HL-60 (cell line): ENCODE data around the gene IMMP2L.

Experiments used
- DNase-seq, 2 experiments: peaks; one replicate each; pipeline ENCODE4 v3.0.0-alpha.2; 2010 to 2020; ENCODE audit warnings: low read depth in 1 of 2, low spot score in 1 of 2
- H3K27ac ChIP-seq: fragments of 250-450 bp; sonication (Bioruptor Pico); replicated peaks from 2 replicates; pipeline ENCODE4 v1.5.1; 2020; ENCODE audit warnings: mild to moderate bottlenecking, moderate library complexity
- H3K27me3 ChIP-seq: fragments of 250-450 bp; sonication (Bioruptor Pico); 2 replicates; pipeline ENCODE4 v1.5.1; 2021; ENCODE audit warnings: mild to moderate bottlenecking, moderate library complexity; ENCODE audit not compliant: insufficient read depth, poor library complexity, severe bottlenecking
- H3K4me3 ChIP-seq: replicated peaks from 2 replicates; pipeline ENCODE4 v1.5.1; 2011; ENCODE audit warnings: mild to moderate bottlenecking, control low read depth, low read length; ENCODE audit not compliant: insufficient read depth
- CTCF ChIP-seq: IDR thresholded peaks from one replicate; pipeline ENCODE4 v1.5.1; 2011; ENCODE audit warnings: low read length, control low read depth, inconsistent platforms; ENCODE audit not compliant: insufficient read depth
- GABPA ChIP-seq: IDR thresholded peaks from 2 replicates; pipeline ENCODE4 v1.6.1; 2012; ENCODE audit warnings: low read depth
- POLR2AphosphoS5 ChIP-seq: IDR thresholded peaks from 2 replicates; pipeline ENCODE4 v1.6.1; 2012; ENCODE audit warnings: low read depth
- REST ChIP-seq: IDR thresholded peaks from 2 replicates; pipeline ENCODE4 v1.6.1; 2012; ENCODE audit warnings: low read depth; ENCODE audit not compliant: insufficient replicate concordance
- SPI1 ChIP-seq: IDR thresholded peaks from 2 replicates; pipeline ENCODE4 v1.6.1; 2012; ENCODE audit warnings: low read depth, mild to moderate bottlenecking, borderline replicate concordance

Gene IMMP2L

GRCh38 chr7:111483078-111483477, 79.2 kb downstream of the IMMP2L start:
- no peak for DNase-seq
- TF ChIP-seq GABPA: no peak
- TF ChIP-seq REST: no peak
- TF ChIP-seq CTCF: no peak
- TF ChIP-seq SPI1: no peak
- TF ChIP-seq POLR2AphosphoS5: no peak
- no peak overlapping the region for H3K27ac ChIP-seq
- H3K4me3 ChIP-seq: no peak overlapping the region
- no peaks in the 10 kb centered on the region for H3K27me3 ChIP-seq

GRCh38 chr7:111477462-111478225, 84.6 kb downstream of the IMMP2L start:
- Histone ChIP-seq H3K4me3 (no peak overlapping the region), H3K27ac (no peak overlapping the region), H3K27me3 (no peaks in the 10 kb centered on the region)
- DNase-seq: no peak
- TF ChIP-seq REST (no peak), SPI1 (no peak), POLR2AphosphoS5 (no peak), CTCF (no peak), GABPA (no peak)

GRCh38 chr7:111476586-111477293, 85.6 kb downstream of the IMMP2L start:
- Histone ChIP-seq H3K27ac (no peak overlapping the region), H3K4me3 (no peak overlapping the region), H3K27me3 (no peaks in the 10 kb centered on the region)
- no peak for DNase-seq
- TF ChIP-seq CTCF (no peak), REST (no peak), SPI1 (no peak), GABPA (no peak), POLR2AphosphoS5 (no peak)
